Thymus (tissue), 11 donors: ENCODE data around the gene TDRD7. TPM values are rescaled to one million over a fixed set of nuclear protein-coding genes. Genes with fewer than 3 reads are reported as not detected.

Experiments
- DNase-seq, 9 donors: peaks; one replicate each; pipeline ENCODE4 v3.0.0-alpha.2; 2013; ENCODE audit warnings: low spot score in 9 of 9, low read depth in 6 of 9, missing footprints in 1 of 9
- H3K27ac ChIP-seq, 2 donors: one replicate each; pipeline ENCODE4 v1.5.1; 2013; ENCODE audit warnings: control low read depth in 1 of 2, low read depth in 1 of 2, low read length in 1 of 2, mild to moderate bottlenecking in 1 of 2, moderate library complexity in 1 of 2
- H3K27me3 ChIP-seq, 2 donors: one replicate each; pipeline ENCODE4 v1.5.1; 2013; ENCODE audit warnings: low read length in 1 of 2; ENCODE audit not compliant: control insufficient read depth in 2 of 2, insufficient read depth in 1 of 2
- H3K36me3 ChIP-seq, 2 donors: one replicate each; pipeline ENCODE4 v1.5.1; 2013; ENCODE audit warnings: low read length in 1 of 2, mild to moderate bottlenecking in 1 of 2, moderate library complexity in 1 of 2; ENCODE audit not compliant: control insufficient read depth in 2 of 2, insufficient read depth in 2 of 2
- H3K4me1 ChIP-seq, 2 donors: one replicate each; pipeline ENCODE4 v1.5.1; 2013; ENCODE audit warnings: low read length in 2 of 2; ENCODE audit not compliant: control insufficient read depth in 2 of 2, insufficient read depth in 2 of 2
- H3K4me3 ChIP-seq, 2 donors: one replicate each; pipeline ENCODE4 v1.5.1; 2013; ENCODE audit warnings: low read length in 2 of 2, control low read depth in 1 of 2, mild to moderate bottlenecking in 1 of 2
- H3K9me3 ChIP-seq, 2 donors: one replicate each; pipeline ENCODE4 v1.5.1; 2013; ENCODE audit warnings: low read length in 1 of 2, mild to moderate bottlenecking in 1 of 2; ENCODE audit not compliant: control insufficient read depth in 2 of 2, insufficient read depth in 1 of 2
- WGBS: extraction: QIAGEN DNeasy Blood & Tissue Kit; methylation state at CpG from one replicate; pipeline ENCODE4 v1.1.7; 2013; 5-methylcytosine and 5-hydroxymethylcytosine counted together
- polyA plus RNA-seq: library from polyadenylated mRNA; stranded (reverse); fragments of 200-250 nt; gene quantifications from one replicate; pipeline ENCODE4 v1.2.3, GENCODE V29; 2013
- total RNA-seq: library from RNA; stranded (reverse); fragments of 120-200 nt; gene quantifications from one replicate; pipeline ENCODE4 v1.2.4, GENCODE V29; 2013
- donor health status: healthy.

TDRD7 gene
- total and polyA plus RNA-seq, 2 donors = 12.3 to 14.2 TPM

DNA sequence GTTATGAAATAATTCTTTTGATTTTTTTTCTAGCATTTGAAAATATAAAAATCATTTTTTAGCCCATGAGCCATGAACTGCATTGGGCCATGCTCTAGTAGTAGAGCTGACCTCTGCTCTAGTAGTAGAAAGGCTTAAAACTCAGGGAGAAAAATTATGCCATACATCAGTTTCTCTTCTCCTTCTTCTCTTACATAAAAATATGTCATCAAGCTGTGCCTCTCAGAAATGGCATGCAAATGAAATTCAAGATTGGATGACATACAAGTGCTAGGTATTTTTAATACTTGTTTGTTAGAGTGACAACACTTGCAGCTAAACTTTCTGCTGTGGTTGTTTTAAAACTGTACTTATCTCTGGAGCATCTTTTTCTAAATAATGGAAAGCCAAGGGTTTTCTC lies 47.4 kb downstream of the TDRD7 start:
- Histone ChIP-seq H3K4me3 (no peak overlapping the region), H3K36me3 (no peaks in the 10 kb centered on the region), H3K27me3 (no peaks in the 10 kb centered on the region), H3K27ac (no peak overlapping the region), H3K9me3 (no peaks in the 10 kb centered on the region), H3K4me1 (no peaks in the 10 kb centered on the region)
- no peak for DNase-seq

GRCh38 chr9:97462159-97462558 lies 50.3 kb downstream of the TDRD7 start:
- H3K4me1 ChIP-seq = no peaks in the 10 kb centered on the region
- WGBS = 96% methylated on average over 3 of the region's 3 CpGs
- H3K9me3 ChIP-seq = no peaks in the 10 kb centered on the region
- no peak for DNase-seq
- H3K27ac ChIP-seq = no peak overlapping the region
- no peaks in the 10 kb centered on the region for H3K27me3 ChIP-seq
- H3K4me3 ChIP-seq = no peak overlapping the region
- H3K36me3 ChIP-seq = no peaks in the 10 kb centered on the region

- Histone ChIP-seq H3K9me3 (no peaks in the 10 kb centered on the region), H3K4me1 (no peaks in the 10 kb centered on the region), H3K27ac (no peak overlapping the region), H3K36me3 (no peaks in the 10 kb centered on the region), H3K27me3 (no peaks in the 10 kb centered on the region), H3K4me3 (no peak overlapping the region)
- WGBS = 98% methylated on average over 1 of the region's 1 CpG
- DNase-seq = no peak
These were observed 51.0 kb downstream of the TDRD7 start for GRCh38 chr9:97462914-97463313.

DNA sequence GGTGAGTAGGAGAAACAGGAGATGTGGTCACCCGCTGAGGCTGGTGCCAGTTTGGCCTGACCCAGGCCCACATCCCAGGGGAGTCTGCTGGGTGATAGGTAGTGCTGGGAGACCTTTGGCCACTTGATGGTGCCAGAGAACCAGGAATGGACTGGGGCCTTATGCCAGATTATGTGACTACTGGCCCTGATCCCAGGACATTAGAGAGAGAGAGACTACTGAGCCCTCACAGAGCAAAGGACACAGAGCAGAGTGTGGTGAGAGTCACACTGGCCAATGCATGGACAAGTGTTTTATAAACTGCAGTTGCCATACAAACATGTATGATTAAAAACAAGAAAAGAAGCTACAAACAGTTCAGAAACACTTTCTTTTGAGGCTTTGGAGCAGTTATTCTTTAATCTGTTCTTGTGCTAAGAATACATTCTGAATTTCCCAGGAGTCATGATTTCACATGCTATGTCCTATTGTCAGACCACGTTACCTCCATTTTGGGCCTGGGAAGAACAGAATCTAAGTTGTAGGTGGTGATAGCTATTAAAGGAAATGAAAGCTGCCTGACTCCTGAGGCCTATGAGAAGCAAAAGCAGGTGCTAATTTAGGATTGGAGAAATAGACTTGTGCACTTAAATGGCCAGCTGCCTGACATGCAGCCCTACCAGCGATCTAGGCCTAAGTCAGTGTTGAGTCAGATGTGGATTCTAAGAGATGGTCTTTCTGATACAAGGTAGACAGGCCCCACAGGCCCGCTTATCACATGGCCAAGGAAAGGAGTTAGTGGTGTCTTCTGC lies 57.0 kb downstream of the TDRD7 start:
- Histone ChIP-seq H3K4me3 (no peak overlapping the region), H3K4me1 (no peaks in the 10 kb centered on the region), H3K36me3 (no peaks in the 10 kb centered on the region), H3K9me3 (no peaks in the 10 kb centered on the region), H3K27me3 (no peaks in the 10 kb centered on the region), H3K27ac (no peak overlapping the region)
- 94% methylated on average over 4 of the region's 4 CpGs for WGBS
- DNase-seq = peak in 7 of 9 donors; percentile 2 to 32 (median 10)

GRCh38 chr9:97470076-97470475 lies 58.2 kb downstream of the TDRD7 start:
- Histone ChIP-seq H3K4me1 (no peaks in the 10 kb centered on the region), H3K4me3 (no peak overlapping the region), H3K9me3 (no peaks in the 10 kb centered on the region), H3K27me3 (no peaks in the 10 kb centered on the region), H3K36me3 (no peaks in the 10 kb centered on the region), H3K27ac (no peak overlapping the region)
- DNase-seq = no peak
- WGBS = 96% methylated on average over 2 of the region's 2 CpGs

- no peaks in the 10 kb centered on the region for H3K36me3 ChIP-seq
- H3K9me3 ChIP-seq = no peaks in the 10 kb centered on the region
- DNase-seq = no peak
- H3K27ac ChIP-seq = no peak overlapping the region
- no peaks in the 10 kb centered on the region for H3K4me1 ChIP-seq
- 98% methylated on average over 3 of the region's 3 CpGs for WGBS
- no peaks in the 10 kb centered on the region for H3K27me3 ChIP-seq
- H3K4me3 ChIP-seq = no peak overlapping the region
These were observed 61.8 kb downstream of the TDRD7 start for GRCh38 chr9:97473717-97474116.

DNA sequence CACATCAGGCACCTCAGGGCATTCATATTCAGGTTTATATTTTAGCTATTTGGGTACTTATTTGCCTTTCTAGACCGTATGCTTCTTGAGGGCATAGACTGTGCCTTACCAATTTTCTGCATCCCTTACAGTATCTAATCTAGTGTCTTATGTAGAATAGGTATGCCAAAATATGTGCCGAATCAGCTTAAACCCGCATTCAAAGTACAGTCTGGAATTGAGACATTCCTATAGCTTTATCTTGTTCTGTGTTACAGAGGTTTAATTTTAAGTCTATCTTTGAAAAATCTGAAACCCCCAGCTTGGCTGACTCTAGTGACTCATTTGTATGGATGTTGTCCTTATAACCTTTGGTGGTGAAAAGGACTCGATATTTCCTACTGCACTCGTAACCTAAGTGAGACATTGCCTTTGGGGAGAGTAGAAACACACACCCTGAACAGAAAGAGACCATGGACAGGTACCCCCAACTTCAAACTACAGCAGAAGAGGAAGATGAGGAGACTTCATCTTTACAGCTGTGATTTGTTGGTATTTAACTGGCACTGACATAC lies 62.6 kb downstream of the TDRD7 start:
- Histone ChIP-seq H3K27me3 (no peaks in the 10 kb centered on the region), H3K4me1 (no peaks in the 10 kb centered on the region), H3K27ac (no peak overlapping the region), H3K4me3 (no peak overlapping the region), H3K36me3 (no peaks in the 10 kb centered on the region), H3K9me3 (no peaks in the 10 kb centered on the region)
- 99% methylated on average over 5 of the region's 5 CpGs for WGBS
- no peak for DNase-seq

- no peak for DNase-seq
- no peaks in the 10 kb centered on the region for H3K36me3 ChIP-seq
- WGBS = 97% methylated on average over 2 of the region's 2 CpGs
These were observed 63.2 kb downstream of the TDRD7 start for GRCh38 chr9:97475059-97475458.

DNA sequence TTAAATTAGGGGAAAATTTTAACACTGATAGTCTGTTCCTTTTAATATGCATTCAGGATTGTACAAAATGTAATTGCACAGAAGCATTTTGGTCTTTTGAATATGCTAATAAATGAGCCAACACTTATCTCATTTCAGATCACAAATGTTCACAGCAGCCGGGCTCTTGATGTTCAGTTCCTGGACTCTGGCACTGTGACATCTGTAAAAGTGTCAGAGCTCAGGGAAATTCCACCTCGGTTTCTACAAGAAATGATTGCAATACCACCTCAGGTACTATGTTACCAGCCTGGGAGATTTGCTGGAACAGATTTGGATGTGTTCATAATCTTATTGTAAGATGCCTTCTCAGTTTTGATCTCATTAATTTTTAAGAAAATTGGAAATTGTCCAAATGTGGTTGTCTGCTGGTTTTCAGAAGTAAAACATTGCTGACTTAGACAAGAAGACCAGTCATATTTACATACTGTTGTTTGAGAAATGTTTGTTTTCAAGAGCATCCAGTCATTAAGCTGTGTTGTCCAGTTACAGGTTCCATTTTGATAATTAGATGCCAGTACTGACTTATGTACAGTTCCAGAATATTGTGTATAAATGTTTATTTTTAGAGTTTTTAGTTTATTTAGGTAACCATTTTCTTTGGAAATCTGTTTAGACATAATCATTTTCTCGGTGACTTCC lies 66.5 kb downstream of the TDRD7 start:
- 91% methylated on average over 3 of the region's 3 CpGs for WGBS
- H3K4me3 ChIP-seq = no peak overlapping the region
- H3K27me3 ChIP-seq = no peaks in the 10 kb centered on the region
- H3K9me3 ChIP-seq = no peaks in the 10 kb centered on the region
- H3K36me3 ChIP-seq = peaks cover 5 to 6% of the 10 kb centered on the region in 2 donors
- no peak for DNase-seq
- no peak overlapping the region for H3K27ac ChIP-seq
- no peaks in the 10 kb centered on the region for H3K4me1 ChIP-seq

More at GRCh38 chr9:97475059-97475458, 63.2 kb downstream of the TDRD7 start:
- no peak overlapping the region for H3K27ac ChIP-seq
- H3K27me3 ChIP-seq = no peaks in the 10 kb centered on the region
- H3K4me3 ChIP-seq = no peak overlapping the region
- no peaks in the 10 kb centered on the region for H3K4me1 ChIP-seq
- H3K9me3 ChIP-seq = no peaks in the 10 kb centered on the region
